SKM-1 treated with dmso at 0.1 percent for 144 hours (cell line): ENCODE measurements around the gene ERGIC1.

Experiments
- DNase-seq: peaks from one replicate; lab custom pipeline; 2025; ENCODE audit not compliant: unreplicated experiment; lab: John Stamatoyannopoulos, UW

The ERGIC1 gene

GRCh38 chr5:172898843-172899369 is 64.9 kb downstream of the ERGIC1 start:
- no peak for DNase-seq

DNA sequence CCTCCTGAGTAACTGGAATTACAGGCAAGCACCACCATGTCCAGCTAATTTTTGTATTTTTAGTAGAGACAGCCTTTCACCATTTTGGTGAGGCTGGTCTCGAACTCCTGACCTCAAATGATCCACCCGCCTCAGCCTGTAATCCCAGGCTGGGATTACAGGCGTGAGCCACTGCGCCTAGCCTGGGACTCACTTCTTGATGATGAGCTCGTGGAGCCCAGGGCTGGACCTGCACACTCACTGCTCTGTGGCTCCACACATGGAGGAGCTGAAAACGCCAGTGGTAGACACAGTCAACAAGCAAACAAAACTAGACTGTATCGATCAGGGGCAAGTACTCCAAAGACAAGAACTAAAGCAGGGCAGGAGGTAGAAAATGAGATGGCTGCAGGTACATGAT is 65.4 kb downstream of the ERGIC1 start:
- DNase-seq = no peak

DNA sequence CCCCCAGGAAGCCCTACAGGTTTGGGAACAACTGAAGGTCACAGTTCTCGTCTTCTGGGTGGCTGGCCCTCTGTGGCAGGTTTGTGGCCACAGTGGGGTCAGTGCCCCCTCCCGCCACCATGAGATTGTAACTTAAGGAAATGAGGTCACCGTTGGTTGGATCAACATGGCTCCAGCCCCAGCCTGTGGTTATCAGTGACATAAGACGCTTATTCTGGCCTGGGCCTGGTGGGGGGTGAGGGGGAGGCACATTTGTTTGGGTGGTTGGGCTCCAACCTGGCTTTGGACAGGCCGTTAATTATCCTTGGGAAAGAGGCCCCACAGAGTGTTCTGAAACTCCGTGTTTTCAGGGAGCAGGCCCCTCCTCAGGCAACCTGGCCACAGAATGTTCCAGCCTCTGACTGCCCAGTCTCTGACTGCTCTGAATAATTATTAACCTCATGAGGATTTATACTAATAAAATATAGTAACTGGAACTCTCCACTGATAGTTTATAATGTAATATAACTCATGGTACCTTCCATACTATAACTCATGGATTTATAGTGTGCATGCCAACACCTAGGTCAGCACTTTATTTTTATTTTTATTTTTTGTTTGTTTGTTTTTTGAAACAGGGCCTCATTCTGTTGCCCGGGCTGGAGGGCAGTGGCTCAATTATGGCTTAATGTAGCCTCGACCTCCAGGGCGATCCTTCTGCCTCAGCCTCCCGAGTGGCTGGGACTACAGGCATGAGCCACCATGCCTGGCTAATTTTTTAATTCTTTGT is 67.1 kb downstream of the ERGIC1 start:
- DNase-seq = no peak

GRCh38 chr5:172901788-172902496 is 67.9 kb downstream of the ERGIC1 start:
- DNase-seq = no peak

DNA sequence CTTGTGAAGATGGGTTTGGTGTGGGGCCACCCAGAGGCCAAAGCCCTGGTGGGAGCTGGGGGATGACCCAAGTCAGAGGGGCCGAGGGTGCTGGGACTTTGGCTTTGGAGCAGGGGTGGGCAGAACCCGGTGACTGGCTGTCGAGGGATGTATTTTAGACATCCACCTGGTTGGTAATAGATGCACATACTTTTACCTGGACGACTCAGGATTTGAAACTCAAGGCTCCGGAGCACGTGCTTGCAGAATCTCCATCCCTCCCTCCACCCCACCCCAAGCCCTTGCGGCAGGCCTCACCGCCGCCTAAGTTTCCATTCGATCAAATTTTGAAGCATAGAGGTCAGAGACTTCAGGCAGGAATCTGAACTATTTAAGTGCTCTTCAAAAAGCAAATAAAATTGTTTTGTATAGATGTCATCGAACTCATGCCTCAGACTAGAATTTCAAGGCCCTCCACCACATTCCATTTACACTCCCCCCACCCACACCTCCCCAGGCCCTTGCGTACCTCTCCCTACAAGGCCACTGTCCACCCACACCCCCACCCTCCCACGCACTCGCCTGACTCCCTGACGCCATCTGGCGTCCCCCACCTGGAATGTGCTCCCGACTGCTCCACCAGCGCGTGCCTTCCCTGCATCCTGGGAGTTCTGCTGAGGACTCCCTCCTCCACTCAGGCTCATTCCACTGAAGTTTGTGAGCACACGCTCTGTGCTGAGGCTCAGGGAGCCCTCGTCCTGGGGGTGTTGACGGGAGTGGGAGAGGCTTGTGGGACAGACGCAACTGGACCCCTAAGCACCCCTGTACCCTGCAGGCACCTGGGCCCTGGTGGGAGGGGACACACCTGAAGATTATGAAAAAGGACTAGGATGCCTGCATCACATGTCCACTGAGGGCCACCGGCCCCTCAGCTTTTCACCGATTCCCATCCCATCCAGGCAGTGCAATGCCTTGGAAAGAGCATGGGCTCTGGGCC is 68.7 kb downstream of the ERGIC1 start:
- no peak for DNase-seq

DNA sequence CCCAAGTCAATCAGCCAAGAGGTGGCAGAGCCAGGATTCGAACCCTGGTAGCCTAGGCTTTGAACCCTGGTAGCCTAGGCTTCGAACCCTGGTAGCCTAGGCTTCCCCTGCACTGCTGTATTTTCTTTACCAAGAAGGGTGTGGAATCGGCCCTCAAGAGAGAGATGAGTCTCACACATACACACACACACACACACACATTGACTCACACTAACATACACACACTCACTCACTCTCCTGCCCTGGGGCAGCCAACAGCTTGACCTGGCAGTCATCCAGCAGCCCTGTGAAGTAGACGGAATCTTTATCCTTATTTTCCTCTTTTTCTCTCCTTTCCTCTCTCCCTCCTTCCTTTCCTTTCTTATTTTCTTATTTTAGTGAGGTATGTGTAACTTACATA is 69.7 kb downstream of the ERGIC1 start:
- DNase-seq = no peak

GRCh38 chr5:172904312-172904642 is 70.2 kb downstream of the ERGIC1 start:
- no peak for DNase-seq

DNA sequence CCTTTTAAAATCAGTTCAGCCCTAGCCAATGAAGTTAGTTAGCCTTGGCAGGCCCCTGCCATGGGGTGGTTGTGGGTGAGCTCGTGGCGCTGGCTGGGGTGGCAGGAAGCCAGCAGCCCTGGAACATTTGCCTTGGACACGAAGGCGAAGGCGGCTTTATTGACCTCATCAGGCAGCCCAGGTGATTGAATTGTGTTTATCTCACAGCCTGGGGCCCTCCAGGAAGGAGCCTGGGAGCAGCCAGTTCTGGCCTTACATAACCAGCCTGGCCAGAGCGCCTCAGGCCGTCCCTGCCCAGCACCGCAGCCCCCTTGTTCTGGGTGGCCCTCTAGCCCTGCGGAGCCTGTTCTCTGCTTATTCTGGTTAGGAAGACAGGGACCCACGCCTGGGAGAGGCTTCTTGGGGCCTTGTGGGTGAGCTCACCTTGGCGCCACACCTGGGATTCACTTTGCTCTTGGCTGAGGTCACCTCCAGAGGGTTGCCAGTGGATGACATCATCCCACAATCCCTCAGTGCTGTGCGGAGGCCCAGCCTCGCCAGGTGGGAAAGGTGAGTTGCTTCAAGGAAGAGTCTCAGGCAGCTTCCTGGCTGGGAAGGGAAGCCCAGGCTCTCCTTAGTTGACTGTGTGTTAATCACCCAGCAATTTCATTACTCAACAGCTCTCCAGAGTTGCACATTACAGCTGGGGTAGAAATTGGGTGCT is 70.7 kb downstream of the ERGIC1 start:
- no peak for DNase-seq

GRCh38 chr5:172905346-172906140 is 71.5 kb downstream of the ERGIC1 start:
- no peak for DNase-seq

DNA sequence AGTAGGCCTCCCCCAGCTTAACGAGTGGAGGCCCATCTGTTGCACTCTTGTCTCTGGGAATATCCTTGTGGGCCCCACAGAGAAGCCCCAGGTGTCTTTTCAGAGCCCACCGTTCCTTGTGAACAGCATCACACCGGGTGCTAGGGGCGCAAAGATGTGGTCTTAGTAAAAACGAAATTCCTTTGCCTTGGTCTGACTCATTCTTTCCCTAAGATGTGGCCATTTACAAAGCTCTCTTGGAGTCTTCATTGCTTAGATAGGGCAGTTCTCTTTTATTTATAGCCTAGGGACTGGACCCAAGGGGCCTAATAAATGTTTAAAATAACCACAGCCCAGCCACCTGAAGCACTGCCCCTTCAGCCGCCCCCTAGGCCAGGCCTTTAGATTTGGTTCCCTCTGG is 72.4 kb downstream of the ERGIC1 start:
- DNase-seq = no peak

GRCh38 chr5:172906888-172907287 is 72.8 kb downstream of the ERGIC1 start:
- no peak for DNase-seq

DNA sequence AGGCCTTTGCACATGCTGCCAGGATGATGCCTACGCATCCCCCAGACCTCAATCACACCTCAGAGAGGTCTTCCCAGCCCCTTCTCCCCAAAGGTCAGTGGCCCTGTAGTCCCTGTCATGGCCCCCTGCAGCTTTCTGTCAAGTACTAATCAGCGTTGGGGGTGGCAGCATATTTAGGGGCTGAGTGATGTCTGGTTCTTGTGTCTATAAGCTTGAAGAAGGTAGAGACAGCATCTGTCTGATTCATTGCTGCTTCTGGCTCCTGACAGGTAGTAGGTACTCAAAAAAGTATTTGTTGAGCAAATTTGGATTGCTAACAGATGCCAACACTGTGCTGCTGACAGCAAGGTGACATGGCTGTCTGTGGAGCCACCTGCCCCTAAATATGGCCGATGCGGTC is 73.6 kb downstream of the ERGIC1 start:
- no peak for DNase-seq

- no peak for DNase-seq
Observed at GRCh38 chr5:172908662-172909061, 74.6 kb downstream of the ERGIC1 start.

DNA sequence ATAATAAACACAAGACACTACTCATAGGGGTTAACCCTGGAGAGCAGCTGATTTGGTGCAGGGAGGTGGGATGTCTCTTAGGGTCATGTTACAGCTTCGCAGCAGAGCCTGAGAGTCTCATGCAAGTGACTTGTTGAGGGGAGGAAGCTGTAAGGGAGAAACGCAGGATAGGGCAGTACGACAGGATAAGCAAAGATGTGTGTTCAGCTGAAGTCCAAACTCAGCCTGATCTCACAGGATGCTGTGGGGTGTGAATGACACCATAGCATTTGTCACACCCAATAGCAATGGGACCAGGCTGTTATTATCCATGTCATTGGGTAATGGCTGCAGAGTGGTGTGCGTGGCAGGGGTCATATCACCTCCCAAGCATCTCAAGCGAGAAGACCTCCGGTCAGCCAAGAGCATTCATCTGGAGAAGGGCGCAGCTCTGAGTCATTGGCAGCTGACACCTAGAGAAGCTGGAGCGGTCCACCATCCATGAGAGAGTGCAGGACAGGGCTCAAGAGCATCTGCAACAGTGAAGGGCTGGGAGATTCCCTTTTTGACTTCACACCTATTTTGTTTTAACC is 76.0 kb downstream of the ERGIC1 start:
- no peak for DNase-seq

- no peak for DNase-seq
Observed at GRCh38 chr5:172910828-172911627, 77.0 kb downstream of the ERGIC1 start.

DNA sequence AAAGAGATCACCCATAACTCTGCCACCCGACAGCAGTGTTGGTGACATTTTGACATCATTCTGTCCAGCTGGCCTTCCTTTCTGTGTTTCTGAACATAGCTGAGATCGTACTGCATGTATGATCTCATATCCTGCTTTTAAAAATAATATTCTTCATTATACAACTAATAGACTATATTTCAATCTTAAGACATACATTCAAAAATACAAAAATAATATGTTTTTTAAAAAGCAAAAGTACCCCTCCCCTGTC is 77.5 kb downstream of the ERGIC1 start:
- DNase-seq = no peak

GRCh38 chr5:172911976-172912375 is 77.9 kb downstream of the ERGIC1 start:
- no peak for DNase-seq

DNA sequence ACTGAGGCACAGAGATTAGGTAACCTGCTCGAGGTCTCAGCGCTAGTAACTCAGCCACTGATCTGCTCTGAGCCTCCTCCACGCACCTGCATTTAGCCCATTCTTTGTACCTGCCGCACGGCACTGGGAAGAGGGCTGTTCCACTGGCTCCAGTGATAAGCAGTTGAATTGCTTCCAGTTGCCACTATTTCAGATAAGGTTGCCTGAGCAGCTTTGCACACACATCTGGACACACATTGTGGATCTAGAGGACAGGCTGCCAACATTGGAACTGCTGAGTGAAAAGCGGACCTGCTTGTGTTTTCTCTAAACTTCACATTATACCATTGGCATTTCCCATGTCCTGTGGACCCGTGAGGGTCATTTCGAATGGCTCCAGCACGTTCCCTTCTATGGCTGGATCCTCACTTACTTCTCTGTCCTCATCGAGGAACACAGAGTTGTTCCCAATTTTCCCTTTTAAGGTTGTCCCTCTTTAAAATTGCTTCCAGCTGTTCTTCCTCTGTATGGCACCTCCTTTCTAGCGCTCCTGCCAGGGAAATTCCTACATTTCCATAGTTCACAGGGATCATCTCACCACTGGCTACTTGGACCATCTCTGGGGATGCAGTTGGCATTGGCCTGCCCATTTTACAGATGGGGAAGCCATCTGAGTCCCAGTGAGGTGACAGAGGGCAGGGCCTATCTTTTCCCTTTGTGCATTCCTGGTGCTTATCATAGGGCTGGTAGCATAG is 79.2 kb downstream of the ERGIC1 start:
- DNase-seq = no peak
